ENCODE results near the gene EFNA3. TPM values are rescaled to one million over a fixed set of nuclear protein-coding genes. Genes with fewer than 3 reads are reported as not detected.
A peak's percentile ranks its signal among the peaks of the same experiment; 100 is the strongest.

The EFNA3 gene, protein sequence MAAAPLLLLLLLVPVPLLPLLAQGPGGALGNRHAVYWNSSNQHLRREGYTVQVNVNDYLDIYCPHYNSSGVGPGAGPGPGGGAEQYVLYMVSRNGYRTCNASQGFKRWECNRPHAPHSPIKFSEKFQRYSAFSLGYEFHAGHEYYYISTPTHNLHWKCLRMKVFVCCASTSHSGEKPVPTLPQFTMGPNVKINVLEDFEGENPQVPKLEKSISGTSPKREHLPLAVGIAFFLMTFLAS
- 1 to 10 TPM; 2.0 to 7.0 (median 5.4) TPM for polyA plus RNA-seq
- long read RNA-seq, donor 1, result 0 reads
- long read RNA-seq, donor 2, result 0 reads
- long read RNA-seq, donor 3, partial matches to known transcripts, result 0 of 4 reads
- long read RNA-seq, donor 3, other reads (novel, unspliced or antisense), result 0 of 4 reads
- long read RNA-seq, donor 4, result 0 reads
- long read RNA-seq, donor 5, result 0 reads
- long read RNA-seq, donor 6, transcript EFNA3-201 (5 exons, 1,782 nt), result major isoform, 5 of 5 reads
- long read RNA-seq, donor 6, partial matches to known transcripts, result 0 of 5 reads
- long read RNA-seq, donor 6, other reads (novel, unspliced or antisense), result 0 of 5 reads
- long read RNA-seq, donor 7, result 0 reads
- long read RNA-seq, donor 8, partial matches to known transcripts, result 0 of 4 reads
- long read RNA-seq, donor 8, other reads (novel, unspliced or antisense), result 0 of 4 reads
- long read RNA-seq, donor 9, partial matches to known transcripts, result 0 of 1 reads
- long read RNA-seq, donor 9, other reads (novel, unspliced or antisense), result 0 of 1 reads
- long read RNA-seq, donor 10, partial matches to known transcripts, result 0 of 1 reads
- long read RNA-seq, donor 10, other reads (novel, unspliced or antisense), result 0 of 1 reads

- WGBS, 3 donors, result 1 to 2% (median 1%) methylated on average over 23 to 59 of the region's 59 CpGs
- FAIRE-seq (no peak), DNase-seq (peak; percentile 60 to 85)
- Histone ChIP-seq H3K36me3 (ENCODE audit: control insufficient read depth in 3 of 3, insufficient read depth in 2 of 3, low read depth in 1 of 3, low read length in 3 of 3) (no peaks in the 10 kb centered on the region), H3K27ac (ENCODE audit: low read depth in 1 of 3, low read length in 2 of 3) (no peak within 1 kb of the TSS), H3K9me3 (ENCODE audit: control insufficient read depth in 2 of 2, insufficient read depth in 1 of 2, low read depth in 1 of 2, low read length in 1 of 2) (no peaks in the 10 kb centered on the region), H3K27me3 (ENCODE audit: control insufficient read depth in 3 of 3, insufficient read depth in 3 of 3, low read length in 3 of 3) (peaks cover 0 to 47% (median 24%) of the 10 kb centered on the region in 3 donors), H3K4me3 (ENCODE audit: low read depth in 1 of 3, low read length in 3 of 3) (peak within 1 kb of the TSS; percentile 16 to 56 (median 49)), H3K4me1 (ENCODE audit: control insufficient read depth in 3 of 3, insufficient read depth in 2 of 3, low read depth in 1 of 3, low read length in 2 of 3) (peaks cover 5 to 61% (median 11%) of the 10 kb centered on the region in 3 donors)
Measured at GRCh38 chr1:155078469-155079209, at the start of gene EFNA3. TSS of gene EFNA3 (plus strand) at chr1:155078837. CDS start at chr1:155078942, 105 bp downstream.

GRCh38 chr1:155029513-155030242 is 49.0 kb upstream of the EFNA3 start:
- 84 to 86% (median 85%) methylated on average over 15 to 16 of the region's 16 CpGs for WGBS, 3 donors
- H3K27me3 ChIP-seq (ENCODE audit: control insufficient read depth in 3 of 3, insufficient read depth in 3 of 3, low read length in 3 of 3), result no peaks in the 10 kb centered on the region
- peaks cover 0 to 2% (median 0%) of the 10 kb centered on the region in 3 donors for H3K36me3 ChIP-seq (ENCODE audit: control insufficient read depth in 3 of 3, insufficient read depth in 2 of 3, low read depth in 1 of 3, low read length in 3 of 3)
- H3K4me1 ChIP-seq (ENCODE audit: control insufficient read depth in 3 of 3, insufficient read depth in 2 of 3, low read depth in 1 of 3, low read length in 2 of 3), result no peaks in the 10 kb centered on the region
- no peak overlapping the region for H3K27ac ChIP-seq (ENCODE audit: low read depth in 1 of 3, low read length in 2 of 3)
- DNase-seq (no peak), FAIRE-seq (no peak)
- H3K9me3 ChIP-seq (ENCODE audit: control insufficient read depth in 2 of 2, insufficient read depth in 1 of 2, low read depth in 1 of 2, low read length in 1 of 2), result no peaks in the 10 kb centered on the region
- no peak overlapping the region for H3K4me3 ChIP-seq (ENCODE audit: low read depth in 1 of 3, low read length in 3 of 3)

GRCh38 chr1:155030243-155030795 is 48.3 kb upstream of the EFNA3 start:
- Histone ChIP-seq H3K9me3 (ENCODE audit: control insufficient read depth in 2 of 2, insufficient read depth in 1 of 2, low read depth in 1 of 2, low read length in 1 of 2) (no peaks in the 10 kb centered on the region), H3K27me3 (ENCODE audit: control insufficient read depth in 3 of 3, insufficient read depth in 3 of 3, low read length in 3 of 3) (no peaks in the 10 kb centered on the region), H3K4me1 (ENCODE audit: control insufficient read depth in 3 of 3, insufficient read depth in 2 of 3, low read depth in 1 of 3, low read length in 2 of 3) (no peaks in the 10 kb centered on the region), H3K27ac (ENCODE audit: low read depth in 1 of 3, low read length in 2 of 3) (no peak overlapping the region), H3K4me3 (ENCODE audit: low read depth in 1 of 3, low read length in 3 of 3) (no peak overlapping the region), H3K36me3 (ENCODE audit: control insufficient read depth in 3 of 3, insufficient read depth in 2 of 3, low read depth in 1 of 3, low read length in 3 of 3) (peaks cover 0 to 2% (median 0%) of the 10 kb centered on the region in 3 donors)
- DNase-seq, result no peak
- 84 to 86% (median 86%) methylated on average over 15 of the region's 15 CpGs for WGBS, 3 donors
- FAIRE-seq, result no peak

- DNase-seq (no peak), FAIRE-seq (no peak)
- Histone ChIP-seq H3K27me3 (ENCODE audit: control insufficient read depth in 3 of 3, insufficient read depth in 3 of 3, low read length in 3 of 3) (no peaks in the 10 kb centered on the region), H3K9me3 (ENCODE audit: control insufficient read depth in 2 of 2, insufficient read depth in 1 of 2, low read depth in 1 of 2, low read length in 1 of 2) (no peaks in the 10 kb centered on the region), H3K27ac (ENCODE audit: low read depth in 1 of 3, low read length in 2 of 3) (no peak overlapping the region), H3K4me1 (ENCODE audit: control insufficient read depth in 3 of 3, insufficient read depth in 2 of 3, low read depth in 1 of 3, low read length in 2 of 3) (no peaks in the 10 kb centered on the region), H3K36me3 (ENCODE audit: control insufficient read depth in 3 of 3, insufficient read depth in 2 of 3, low read depth in 1 of 3, low read length in 3 of 3) (peaks cover 0 to 2% (median 0%) of the 10 kb centered on the region in 3 donors), H3K4me3 (ENCODE audit: low read depth in 1 of 3, low read length in 3 of 3) (no peak overlapping the region)
- 76 to 93% (median 90%) methylated on average over 10 to 11 of the region's 11 CpGs for WGBS, 3 donors
Measured at GRCh38 chr1:155030899-155031298, 47.7 kb upstream of the EFNA3 start.

DNA sequence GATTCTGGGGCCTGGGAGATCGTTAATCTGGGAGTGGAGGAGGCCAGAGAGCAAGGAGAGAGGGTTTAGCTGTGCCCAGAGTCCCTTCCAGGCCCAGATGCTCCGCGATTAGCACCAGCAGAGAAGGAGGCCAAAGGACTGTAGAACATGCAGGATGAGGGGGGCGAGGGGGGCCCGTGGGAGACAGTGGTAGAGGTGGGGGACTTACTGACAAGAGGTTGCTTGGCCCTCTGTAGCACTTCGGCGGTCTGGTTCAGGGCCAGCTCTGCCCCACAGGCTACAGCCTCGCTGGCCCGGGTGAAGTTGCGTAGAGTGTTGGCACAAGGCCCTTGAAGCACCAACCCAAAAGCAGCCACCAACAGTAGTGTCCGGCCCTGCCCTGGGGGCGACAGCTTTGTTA is 45.8 kb upstream of the EFNA3 start:
- FAIRE-seq (no peak), DNase-seq (no peak)
- H3K36me3 ChIP-seq (ENCODE audit: control insufficient read depth in 3 of 3, insufficient read depth in 2 of 3, low read depth in 1 of 3, low read length in 3 of 3), result peaks cover 0 to 2% (median 0%) of the 10 kb centered on the region in 3 donors
- H3K27ac ChIP-seq (ENCODE audit: low read depth in 1 of 3, low read length in 2 of 3), result no peak overlapping the region
- no peak overlapping the region for H3K4me3 ChIP-seq (ENCODE audit: low read depth in 1 of 3, low read length in 3 of 3)
- H3K4me1 ChIP-seq (ENCODE audit: control insufficient read depth in 3 of 3, insufficient read depth in 2 of 3, low read depth in 1 of 3, low read length in 2 of 3), result peaks cover 0 to 3% (median under 1%) of the 10 kb centered on the region in 3 donors
- H3K9me3 ChIP-seq (ENCODE audit: control insufficient read depth in 2 of 2, insufficient read depth in 1 of 2, low read depth in 1 of 2, low read length in 1 of 2), result no peaks in the 10 kb centered on the region
- no peaks in the 10 kb centered on the region for H3K27me3 ChIP-seq (ENCODE audit: control insufficient read depth in 3 of 3, insufficient read depth in 3 of 3, low read length in 3 of 3)
- 83 to 90% (median 88%) methylated on average over 11 to 12 of the region's 12 CpGs for WGBS, 3 donors

DNA sequence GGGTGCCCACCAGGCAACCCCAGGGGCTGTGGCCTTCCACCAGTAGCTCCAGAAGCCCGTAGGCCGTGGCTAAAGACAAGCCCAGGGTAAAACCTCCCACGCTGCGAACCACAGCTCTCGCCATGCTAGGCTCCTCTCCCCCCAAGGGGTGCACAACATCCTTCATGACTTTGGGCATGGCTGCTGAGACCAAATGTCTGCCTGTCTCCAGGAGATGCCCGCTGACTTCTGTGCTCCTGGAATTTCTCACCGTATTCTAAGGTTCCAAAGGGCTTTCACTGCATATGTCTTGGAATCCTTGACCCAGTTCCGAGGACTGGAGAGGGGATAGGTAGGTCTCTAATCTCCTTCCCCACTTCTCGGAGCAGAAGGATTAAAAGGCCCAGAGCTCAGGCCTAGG is 45.1 kb upstream of the EFNA3 start, which contains the start of the genes DCST1 and DCST2:
Gene DCST1 (plus strand): TSS at position 301 of the 400 bp plus-strand sequence. CDS start 213 bp downstream, outside the sequence.
Gene DCST2 (minus strand): TSS at position 258 of the 400 bp plus-strand sequence. CDS start 80 bp downstream, at position 178.
- no peak within 1 kb of the TSS for H3K27ac ChIP-seq (ENCODE audit: low read depth in 1 of 3, low read length in 2 of 3)
- FAIRE-seq, result no peak
- peaks cover 0 to 7% (median 6%) of the 10 kb centered on the region in 3 donors for H3K4me1 ChIP-seq (ENCODE audit: control insufficient read depth in 3 of 3, insufficient read depth in 2 of 3, low read depth in 1 of 3, low read length in 2 of 3)
- peaks cover 0 to 2% (median 0%) of the 10 kb centered on the region in 3 donors for H3K36me3 ChIP-seq (ENCODE audit: control insufficient read depth in 3 of 3, insufficient read depth in 2 of 3, low read depth in 1 of 3, low read length in 3 of 3)
- no peak within 1 kb of the TSS for H3K4me3 ChIP-seq (ENCODE audit: low read depth in 1 of 3, low read length in 3 of 3)
- H3K9me3 ChIP-seq (ENCODE audit: control insufficient read depth in 2 of 2, insufficient read depth in 1 of 2, low read depth in 1 of 2, low read length in 1 of 2), result no peaks in the 10 kb centered on the region
- no peaks in the 10 kb centered on the region for H3K27me3 ChIP-seq (ENCODE audit: control insufficient read depth in 3 of 3, insufficient read depth in 3 of 3, low read length in 3 of 3)
- WGBS, 3 donors, result 89 to 95% (median 93%) methylated on average over 9 of the region's 9 CpGs
- no peak for DNase-seq

GRCh38 chr1:155034318-155035208 is 44.1 kb upstream of the EFNA3 start:
- WGBS, 3 donors, result 84 to 88% (median 87%) methylated on average over 20 of the region's 20 CpGs
- peaks cover 0 to 2% (median 0%) of the 10 kb centered on the region in 3 donors for H3K36me3 ChIP-seq (ENCODE audit: control insufficient read depth in 3 of 3, insufficient read depth in 2 of 3, low read depth in 1 of 3, low read length in 3 of 3)
- H3K27me3 ChIP-seq (ENCODE audit: control insufficient read depth in 3 of 3, insufficient read depth in 3 of 3, low read length in 3 of 3), result no peaks in the 10 kb centered on the region
- H3K9me3 ChIP-seq (ENCODE audit: control insufficient read depth in 2 of 2, insufficient read depth in 1 of 2, low read depth in 1 of 2, low read length in 1 of 2), result no peaks in the 10 kb centered on the region
- peaks cover 0 to 12% (median 8%) of the 10 kb centered on the region in 3 donors for H3K4me1 ChIP-seq (ENCODE audit: control insufficient read depth in 3 of 3, insufficient read depth in 2 of 3, low read depth in 1 of 3, low read length in 2 of 3)
- FAIRE-seq, result no peak
- no peak overlapping the region for H3K27ac ChIP-seq (ENCODE audit: low read depth in 1 of 3, low read length in 2 of 3)
- H3K4me3 ChIP-seq (ENCODE audit: low read depth in 1 of 3, low read length in 3 of 3), result no peak overlapping the region
- DNase-seq, result no peak

All from small intestine (tissue), 16 donors.